Measurements from ENCODE around the gene KY. TPM values are rescaled to one million over a fixed set of nuclear protein-coding genes. Genes with fewer than 3 reads are reported as not detected.

KY gene
- total RNA-seq, 4 donors from 2014 or later: 4.0 to 5.2 TPM; not detected in 2

DNA sequence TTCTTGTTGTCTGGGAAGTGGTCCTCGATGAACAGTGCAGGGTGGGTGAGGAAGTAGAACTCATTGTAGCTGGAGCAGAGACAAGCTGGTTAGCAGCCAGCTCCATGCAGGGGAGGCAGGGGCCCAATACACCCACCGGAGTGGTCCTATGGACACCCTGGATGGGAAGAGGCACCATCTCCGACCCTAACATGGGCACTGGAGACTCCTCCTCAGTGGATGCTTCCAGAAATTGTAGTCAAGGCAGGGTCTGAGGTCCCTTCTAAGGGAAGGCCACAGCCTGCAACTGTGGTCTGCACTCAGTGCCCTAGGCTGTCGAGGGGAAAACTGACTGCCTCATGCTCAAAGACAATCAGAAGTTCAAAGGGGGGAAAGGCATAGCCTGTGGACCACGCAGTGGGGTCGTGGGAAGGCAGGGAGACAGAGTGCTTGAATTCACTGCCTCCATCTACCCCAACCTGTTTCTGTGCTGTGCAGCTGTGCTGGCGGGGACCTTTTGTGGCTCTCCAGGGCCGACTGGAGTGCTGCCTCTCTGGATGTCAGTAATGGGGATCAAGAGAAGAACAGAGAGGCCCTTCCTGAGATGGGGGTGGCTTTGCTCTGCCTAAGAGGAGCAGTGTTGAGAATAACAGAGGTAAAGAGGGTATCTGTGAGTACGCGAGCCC, 41.9 kb downstream of the KY start:
- DNase-seq: no peak
- Histone ChIP-seq H3K27ac (no peak overlapping the region), H3K9me3 (no peaks in the 10 kb centered on the region), H3K36me3 (no peaks in the 10 kb centered on the region), H3K27me3 (no peaks in the 10 kb centered on the region), H3K4me3 (no peak overlapping the region), H3K4me1 (no peaks in the 10 kb centered on the region)
- TF ChIP-seq, protein P1, sequence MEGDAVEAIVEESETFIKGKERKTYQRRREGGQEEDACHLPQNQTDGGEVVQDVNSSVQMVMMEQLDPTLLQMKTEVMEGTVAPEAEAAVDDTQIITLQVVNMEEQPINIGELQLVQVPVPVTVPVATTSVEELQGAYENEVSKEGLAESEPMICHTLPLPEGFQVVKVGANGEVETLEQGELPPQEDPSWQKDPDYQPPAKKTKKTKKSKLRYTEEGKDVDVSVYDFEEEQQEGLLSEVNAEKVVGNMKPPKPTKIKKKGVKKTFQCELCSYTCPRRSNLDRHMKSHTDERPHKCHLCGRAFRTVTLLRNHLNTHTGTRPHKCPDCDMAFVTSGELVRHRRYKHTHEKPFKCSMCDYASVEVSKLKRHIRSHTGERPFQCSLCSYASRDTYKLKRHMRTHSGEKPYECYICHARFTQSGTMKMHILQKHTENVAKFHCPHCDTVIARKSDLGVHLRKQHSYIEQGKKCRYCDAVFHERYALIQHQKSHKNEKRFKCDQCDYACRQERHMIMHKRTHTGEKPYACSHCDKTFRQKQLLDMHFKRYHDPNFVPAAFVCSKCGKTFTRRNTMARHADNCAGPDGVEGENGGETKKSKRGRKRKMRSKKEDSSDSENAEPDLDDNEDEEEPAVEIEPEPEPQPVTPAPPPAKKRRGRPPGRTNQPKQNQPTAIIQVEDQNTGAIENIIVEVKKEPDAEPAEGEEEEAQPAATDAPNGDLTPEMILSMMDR (IDR thresholded peaks at IDR 0.05): no peak
- no peak for TF ChIP-seq POLR2A (IDR thresholded peaks at IDR 0.05)
- intact Hi-C loops (cut with DNase I; ENCODE audit: low total_unique reads): no loop called here

DNA sequence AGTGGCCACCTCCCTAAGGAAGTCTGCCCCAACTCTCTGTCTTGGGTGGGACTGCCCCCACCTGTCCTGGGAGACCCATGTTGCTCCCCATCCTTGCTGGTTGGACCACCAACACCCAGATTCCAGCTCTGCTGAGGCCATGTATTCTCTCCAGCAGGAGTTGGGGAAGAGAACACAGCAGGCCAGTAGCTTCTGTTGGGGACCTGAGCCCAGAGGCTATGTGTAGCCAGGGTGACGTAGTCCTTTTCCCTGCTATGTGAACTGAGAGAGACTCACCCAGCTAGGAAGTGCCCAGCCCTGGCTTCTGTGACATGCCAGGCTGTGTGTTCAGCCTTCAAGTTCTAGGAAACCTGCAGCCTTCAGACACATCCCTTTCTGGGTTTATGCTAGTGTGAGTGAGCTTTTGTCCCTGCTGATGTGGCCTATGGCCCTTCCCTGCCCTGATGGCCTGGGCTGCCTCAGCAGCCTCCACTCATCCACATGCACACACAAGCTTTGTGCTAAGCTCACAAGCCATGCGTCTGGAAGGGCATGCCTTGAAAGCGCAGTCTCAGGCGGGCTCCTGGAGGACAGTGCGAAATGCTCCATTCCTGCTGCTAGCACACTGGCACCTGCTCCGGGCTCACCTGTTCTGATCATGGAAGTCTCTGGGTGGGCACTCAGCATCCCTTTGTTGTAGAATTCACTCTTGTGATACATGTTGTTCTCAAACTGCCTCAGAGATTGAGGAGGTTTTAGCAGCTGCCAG, 42.6 kb downstream of the KY start:
- H3K27ac ChIP-seq: no peak overlapping the region
- no peaks in the 10 kb centered on the region for H3K4me1 ChIP-seq
- no peak for TF ChIP-seq POLR2A (IDR thresholded peaks at IDR 0.05)
- TF ChIP-seq, protein P1 (IDR thresholded peaks at IDR 0.05): no peak
- no peaks in the 10 kb centered on the region for H3K36me3 ChIP-seq
- DNase-seq: no peak
- intact Hi-C loops (cut with DNase I; ENCODE audit: low total_unique reads): no loop called here
- no peaks in the 10 kb centered on the region for H3K27me3 ChIP-seq
- H3K4me3 ChIP-seq: no peak overlapping the region
- no peaks in the 10 kb centered on the region for H3K9me3 ChIP-seq

DNA sequence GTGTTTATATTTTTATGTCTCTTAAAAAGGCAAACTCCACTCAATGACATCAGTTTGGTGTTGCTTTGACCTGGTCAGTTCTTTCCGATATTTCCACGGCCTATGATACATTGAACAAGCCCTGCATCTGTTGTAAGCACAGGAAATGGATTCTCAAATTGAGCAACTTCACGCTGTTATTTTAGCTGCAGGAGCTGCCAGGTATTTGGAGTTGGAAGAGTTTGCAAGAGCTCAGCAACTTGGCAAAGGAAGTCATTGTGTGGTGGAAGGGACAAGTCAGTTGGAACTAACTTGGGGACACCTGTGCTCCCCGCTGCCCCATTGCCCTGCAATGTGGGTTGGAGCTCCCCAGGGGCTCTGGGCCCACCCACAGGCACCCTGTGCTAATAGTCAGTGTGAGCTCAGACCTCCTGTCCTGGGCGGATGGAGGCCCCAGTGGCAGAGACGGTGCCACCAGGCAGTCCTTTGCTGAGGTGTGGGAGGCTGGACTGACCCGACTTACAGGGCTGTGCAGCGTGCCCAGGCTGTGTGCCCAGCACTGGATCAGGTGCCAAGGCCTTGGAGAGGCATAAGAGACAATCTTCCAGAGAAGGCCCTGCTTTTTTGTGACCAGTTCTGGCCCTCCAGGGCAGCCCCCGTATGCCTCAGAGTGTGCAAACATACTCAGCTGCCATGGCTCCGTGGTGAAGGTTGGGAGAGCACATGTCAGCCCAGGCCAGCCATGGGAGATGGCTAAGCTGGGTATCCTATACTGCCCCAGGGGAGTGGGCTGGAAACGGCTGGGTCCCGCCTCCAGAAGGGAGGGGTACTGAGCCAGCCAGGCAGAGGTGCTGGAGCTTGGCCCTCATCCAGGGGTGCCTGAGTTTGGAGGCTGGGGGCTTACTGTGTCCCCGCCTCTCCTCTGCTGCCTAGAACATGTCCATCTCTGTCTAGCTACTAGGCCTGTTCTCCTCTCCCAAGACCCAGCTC, 43.5 kb downstream of the KY start:
- Histone ChIP-seq H3K27me3 (no peaks in the 10 kb centered on the region), H3K36me3 (no peaks in the 10 kb centered on the region), H3K4me1 (no peaks in the 10 kb centered on the region), H3K9me3 (no peaks in the 10 kb centered on the region), H3K27ac (no peak overlapping the region), H3K4me3 (no peak overlapping the region)
- TF ChIP-seq, protein P1 (IDR thresholded peaks at IDR 0.05): no peak
- TF ChIP-seq POLR2A (IDR thresholded peaks at IDR 0.05): no peak
- no peak for DNase-seq
- intact Hi-C loops (cut with DNase I; ENCODE audit: low total_unique reads): no loop called here

DNA sequence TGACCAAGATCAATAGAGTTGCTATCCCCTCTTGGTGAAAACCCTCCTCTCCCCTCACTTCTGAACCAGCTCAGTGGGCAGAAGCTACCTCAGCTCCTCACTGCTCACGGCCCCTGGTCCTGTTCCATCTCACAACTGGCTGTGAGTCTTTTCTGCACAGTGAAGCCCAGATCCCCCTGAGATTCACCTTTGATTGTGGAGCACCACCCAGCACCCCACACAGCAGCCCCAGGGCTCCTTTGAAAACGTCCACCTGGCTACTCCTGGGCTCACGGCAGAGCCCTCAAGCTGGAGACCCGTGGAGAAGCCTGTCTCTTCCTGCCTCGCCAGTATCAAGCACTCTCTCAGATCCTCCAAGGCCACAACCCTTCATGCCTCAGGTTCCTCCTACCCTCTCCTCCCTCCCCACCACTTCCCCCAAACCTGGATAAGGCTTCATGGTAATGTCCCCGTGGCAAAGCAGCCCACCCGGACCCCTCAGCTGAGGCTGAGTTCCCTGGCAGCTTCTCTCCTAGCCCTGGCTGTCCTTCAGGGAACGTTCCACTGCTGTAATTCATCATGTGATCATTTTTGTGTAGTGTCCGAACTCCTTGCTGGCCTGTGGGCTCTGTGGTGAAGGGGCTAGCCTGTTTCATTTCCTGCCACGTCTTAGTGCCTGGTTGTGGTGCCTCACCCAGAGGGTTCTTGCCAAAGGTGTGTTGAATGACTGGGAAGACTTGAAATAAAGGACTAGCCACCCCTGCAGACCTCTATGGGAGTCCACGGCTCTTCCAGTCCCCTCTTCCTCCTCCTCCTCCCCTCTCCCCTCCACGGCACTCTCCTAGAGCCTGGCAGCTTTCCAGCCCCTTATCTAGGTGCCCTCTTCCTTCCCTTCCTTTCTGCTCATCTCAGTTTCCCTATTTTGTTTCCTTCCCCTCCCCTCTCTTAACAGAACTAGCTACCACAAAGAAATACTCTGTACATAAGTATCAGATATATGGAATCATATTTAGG, 44.5 kb downstream of the KY start:
- Histone ChIP-seq H3K9me3 (no peaks in the 10 kb centered on the region), H3K4me3 (no peak overlapping the region), H3K36me3 (no peaks in the 10 kb centered on the region), H3K4me1 (no peaks in the 10 kb centered on the region), H3K27ac (no peak overlapping the region), H3K27me3 (no peaks in the 10 kb centered on the region)
- no peak for DNase-seq
- intact Hi-C loops (cut with DNase I; ENCODE audit: low total_unique reads): no loop called here
- TF ChIP-seq, protein P1 (IDR thresholded peaks at IDR 0.05): no peak
- no peak for TF ChIP-seq POLR2A (IDR thresholded peaks at IDR 0.05)
